SK-N-SH (cell line): ENCODE measurements around the gene KCNQ5. TPM values are rescaled to one million over a fixed set of nuclear protein-coding genes. Genes with fewer than 3 reads are reported as not detected.

Source experiments
- CTCF ChIA-PET: fragments of 300-600, 350-600 bp; formaldehyde crosslinking; extraction: SDS; loops from one replicate; lab custom pipeline; 2021; lab: Yijun Ruan, JAX
- POLR2A ChIA-PET: fragments of 350-600 bp; sonication (Branson Sonifier 250); formaldehyde crosslinking; extraction: SDS; loops from one replicate; lab custom pipeline; 2020; ENCODE audit warnings: antibody characterized with exemption, inconsistent platforms; lab: Yijun Ruan, JAX
- DNase-seq: peaks from one replicate; pipeline ENCODE4 v3.0.0; 2012
- H2AFZ ChIP-seq: fragments of 200-600 bp; sonication (generic); 2 replicates; pipeline ENCODE4 v1.8.1; 2016; ENCODE audit warnings: antibody characterized with exemption, mild to moderate bottlenecking, low read depth
- H3F3A ChIP-seq: fragments of 200-600 bp; sonication (generic); replicated peaks from 2 replicates; pipeline ENCODE3; 2016; ENCODE audit warnings: antibody characterized with exemption, mild to moderate bottlenecking; ENCODE audit not compliant: insufficient read depth
- H3K27ac ChIP-seq, 2 experiments: fragments of 200-500 bp in 1 of 2; fragments of 200-600 bp in 1 of 2; sonication (Bioruptor generic) in 1 of 2; sonication (generic), shearing (Covaris generic) in 1 of 2; 2 replicates each; pipeline versions ENCODE4 v1.5.1 to v1.6.1; 2014 to 2016; ENCODE audit warnings: low read depth in 2 of 2, inconsistent platforms in 1 of 2, low read length in 1 of 2, mild to moderate bottlenecking in 1 of 2, mixed read lengths in 1 of 2
- H3K27me3 ChIP-seq: fragments of 200-600 bp; sonication (generic), shearing (Covaris generic); 2 replicates; pipeline ENCODE4 v1.6.1; 2016; ENCODE audit warnings: mixed run types; ENCODE audit not compliant: insufficient read depth
- H3K36me3 ChIP-seq, 2 experiments: fragments of 200-500 bp in 1 of 2; fragments of 200-600 bp in 1 of 2; sonication (Bioruptor generic) in 1 of 2; sonication (generic) in 1 of 2; replicated peaks in 1 of 2; 2 replicates each; pipeline versions ENCODE3 to v1.5.1; 2014 to 2016; ENCODE audit warnings: low read length in 1 of 2, mild to moderate bottlenecking in 1 of 2; ENCODE audit not compliant: insufficient read depth in 2 of 2, control insufficient read depth in 1 of 2
- H3K4me1 ChIP-seq, 2 experiments: fragments of 200-500 bp in 1 of 2; fragments of 200-600 bp in 1 of 2; sonication (Bioruptor generic) in 1 of 2; sonication (generic), shearing (Covaris generic) in 1 of 2; 2 replicates each; pipeline versions ENCODE4 v1.5.1 to v1.6.1; 2014 to 2016; ENCODE audit warnings: low read depth in 1 of 2, low read length in 1 of 2, mixed run types in 1 of 2; ENCODE audit not compliant: insufficient read depth in 2 of 2, control insufficient read depth in 1 of 2
- H3K4me2 ChIP-seq: fragments of 200-600 bp; sonication (generic), shearing (Covaris generic); 2 replicates; pipeline ENCODE4 v1.6.1; 2017; ENCODE audit warnings: mixed run types
- H3K4me3 ChIP-seq, 2 experiments: fragments of 200-500 bp in 1 of 2; fragments of 200-600 bp in 1 of 2; sonication (Bioruptor generic) in 1 of 2; sonication (generic), shearing (Covaris generic) in 1 of 2; 2 replicates each; pipeline versions ENCODE4 v1.5.1 to v1.8.1; 2014 to 2016; ENCODE audit warnings: low read depth in 2 of 2, inconsistent platforms in 1 of 2, low read length in 1 of 2, mild to moderate bottlenecking in 1 of 2, mixed read lengths in 1 of 2, moderate library complexity in 1 of 2
- H3K79me2 ChIP-seq: fragments of 200-600 bp; sonication (generic); 2 replicates; pipeline ENCODE4 v1.8.1; 2017; ENCODE audit warnings: mild to moderate bottlenecking; ENCODE audit not compliant: insufficient read depth
- H3K9ac ChIP-seq: fragments of 200-600 bp; sonication (generic); 2 replicates; pipeline ENCODE4 v1.6.1; 2017; ENCODE audit warnings: mixed run types
- H3K9me2 ChIP-seq: fragments of 200-600 bp; sonication (generic); 2 replicates; pipeline ENCODE4 v1.6.1; 2017; ENCODE audit warnings: mixed run types
- H3K9me3 ChIP-seq: fragments of 200-600 bp; sonication (generic); 2 replicates; pipeline ENCODE4 v1.6.1; 2017; ENCODE audit warnings: mixed run types, mild to moderate bottlenecking, moderate library complexity
- H4K20me1 ChIP-seq: fragments of 200-600 bp; sonication (generic); 2 replicates; pipeline ENCODE4 v1.6.1; 2017; ENCODE audit warnings: mild to moderate bottlenecking, mixed run types; ENCODE audit not compliant: insufficient read depth
- CHD2 ChIP-seq: fragments of 150-350 bp; IDR thresholded peaks from 2 replicates; pipeline ENCODE4 v1.6.1; 2018; ENCODE audit warnings: low read length; ENCODE audit not compliant: partially characterized antibody
- FOXM1 ChIP-seq: IDR thresholded peaks from 2 replicates; pipeline ENCODE4 v1.4.0; 2012; ENCODE audit warnings: low read depth, mild to moderate bottlenecking
- GABPA ChIP-seq: IDR thresholded peaks from 2 replicates; pipeline ENCODE4 v1.4.0; 2012; ENCODE audit warnings: low read depth, mild to moderate bottlenecking
- GATA2 ChIP-seq: sonication (generic); formaldehyde crosslinking; IDR thresholded peaks from 2 replicates; pipeline ENCODE4 v1.5.0; 2020; ENCODE audit warnings: mild to moderate bottlenecking, missing genetic modification reagents
- MAX ChIP-seq: IDR thresholded peaks from 2 replicates; pipeline ENCODE4 v1.4.0; 2012; ENCODE audit warnings: low read depth
- MEF2A ChIP-seq: IDR thresholded peaks from 2 replicates; pipeline ENCODE4 v1.4.0; 2012; ENCODE audit warnings: low read depth, borderline replicate concordance
- POLR2AphosphoS5 ChIP-seq: IDR thresholded peaks from 2 replicates; pipeline ENCODE4 v1.6.1; 2012; ENCODE audit warnings: low read depth, low read length
- RCOR1 ChIP-seq: fragments of 150-350 bp; IDR thresholded peaks from 2 replicates; pipeline ENCODE4 v1.6.1; 2017; ENCODE audit warnings: antibody characterized with exemption, low read length
- REST ChIP-seq: IDR thresholded peaks from 2 replicates; pipeline ENCODE4 v1.6.1; 2012; ENCODE audit warnings: mild to moderate bottlenecking, low read depth, low read length, moderate library complexity
- RXRA ChIP-seq: IDR thresholded peaks from 2 replicates; pipeline ENCODE4 v1.4.0; 2012; ENCODE audit warnings: low read depth, mild to moderate bottlenecking, borderline replicate concordance
- SIN3A ChIP-seq: IDR thresholded peaks from 2 replicates; pipeline ENCODE4 v1.6.1; 2012; ENCODE audit warnings: low read depth, mild to moderate bottlenecking, low read length, moderate library complexity, borderline replicate concordance
- TAF1 ChIP-seq: IDR thresholded peaks from 2 replicates; pipeline ENCODE4 v1.6.1; 2012; ENCODE audit warnings: low read depth, mild to moderate bottlenecking, low read length, moderate library complexity, borderline replicate concordance
- TCF12 ChIP-seq: IDR thresholded peaks from 2 replicates; pipeline ENCODE4 v1.4.0; 2012
- TEAD4 ChIP-seq: IDR thresholded peaks from 2 replicates; pipeline ENCODE4 v1.4.0; 2012; ENCODE audit warnings: mild to moderate bottlenecking, borderline replicate concordance; ENCODE audit not compliant: insufficient read depth
- WGBS: methylation state at CpG from one replicate; pipeline ENCODE4 v1.1.6; 2017; ENCODE audit warnings: low lambda C conversion rate; 5-methylcytosine and 5-hydroxymethylcytosine counted together
- polyA plus RNA-seq, 3 experiments: library from polyadenylated mRNA; depleted of rRNA; stranded (reverse); fragments of >200 nt; gene quantifications; 2 replicates each; pipeline ENCODE4 v1.2.3, GENCODE V29; 2012

The KCNQ5 gene
- polyA plus RNA-seq, 1 of the 3 experiments (the other 2 are of a cell fraction): 3.2 TPM

GRCh38 chr6:72770959-72771358 lies 149.1 kb downstream of the KCNQ5 start:
- TF ChIP-seq POLR2AphosphoS5: no peak
- no peak for TF ChIP-seq GATA2 (CRISPR knock-in tag)
- TF ChIP-seq TCF12: no peak
- TF ChIP-seq FOXM1: no peak
- no peak for TF ChIP-seq RCOR1
- no peak for TF ChIP-seq MAX
- no peak for TF ChIP-seq GABPA
- TF ChIP-seq MEF2A: no peak
- no peak for TF ChIP-seq RXRA
- TF ChIP-seq REST: no peak
- TF ChIP-seq CHD2: no peak
- no peak for TF ChIP-seq TEAD4
- H3K9ac ChIP-seq: no peak overlapping the region
- H3K9me2 ChIP-seq: no peaks in the 10 kb centered on the region
- H3K27me3 ChIP-seq: no peaks in the 10 kb centered on the region
- POLR2A ChIA-PET: no interaction called here
- H2AFZ ChIP-seq: no peak overlapping the region
- DNase-seq: no peak
- no peaks in the 10 kb centered on the region for H4K20me1 ChIP-seq
- no peaks in the 10 kb centered on the region for H3F3A ChIP-seq
- no peaks in the 10 kb centered on the region for H3K9me3 ChIP-seq
- no peak overlapping the region for H3K4me3 ChIP-seq
- H3K4me1 ChIP-seq: no peaks in the 10 kb centered on the region
- no peak overlapping the region for H3K4me2 ChIP-seq
- peaks cover 23% of the 10 kb centered on the region for H3K79me2 ChIP-seq
- no peaks in the 10 kb centered on the region for H3K36me3 ChIP-seq
- CTCF ChIA-PET: no interaction called here
- WGBS: 91% methylated on average over 3 of the region's 3 CpGs
- H3K27ac ChIP-seq: no peak overlapping the region

- Histone ChIP-seq H3K4me2 (no peak overlapping the region), H3K27me3 (no peaks in the 10 kb centered on the region), H3K4me1 (no peaks in the 10 kb centered on the region; a peak in 1 of 4 replicates), H3K36me3 (no peaks in the 10 kb centered on the region), H3K27ac (no peak overlapping the region), H3K4me3 (no peak overlapping the region), H3K9me3 (no peaks in the 10 kb centered on the region), H3K9me2 (no peaks in the 10 kb centered on the region), H2AFZ (no peak overlapping the region), H4K20me1 (no peaks in the 10 kb centered on the region), H3K9ac (no peak overlapping the region), H3F3A (no peaks in the 10 kb centered on the region), H3K79me2 (peaks cover 40% of the 10 kb centered on the region)
- ChIA-PET POLR2A (no interaction called here), CTCF (interaction anchor here (0.6 to 2.5 kb wide), 3 partner anchors 17 to 46 kb away, joined by 3 to 6 read pairs (median 4); no protein-coding TSS in a partner anchor)
- WGBS: 97% methylated on average over 1 of the region's 1 CpG
- TF ChIP-seq SIN3A (no peak), POLR2AphosphoS5 (no peak), TAF1 (no peak)
- TF ChIP-seq, all 33 proteins: peak for 0
- no peak for DNase-seq
These were observed 154.6 kb downstream of the KCNQ5 start for GRCh38 chr6:72776456-72776855.
